GM19351 (cell line): Measurements from ENCODE around the gene KCNQ1.

Source experiments
- ATAC-seq: cut with Tn5 transposase; IDR thresholded peaks from one replicate; pipeline ENCODE4 v1.9.1; 2021; ENCODE audit warnings: mild to moderate bottlenecking, moderate library complexity; ENCODE audit not compliant: unreplicated experiment

KCNQ1 gene

GRCh38 chr11:2797121-2797711 lies 352.4 kb downstream of the KCNQ1 start:
- no peak for ATAC-seq

DNA sequence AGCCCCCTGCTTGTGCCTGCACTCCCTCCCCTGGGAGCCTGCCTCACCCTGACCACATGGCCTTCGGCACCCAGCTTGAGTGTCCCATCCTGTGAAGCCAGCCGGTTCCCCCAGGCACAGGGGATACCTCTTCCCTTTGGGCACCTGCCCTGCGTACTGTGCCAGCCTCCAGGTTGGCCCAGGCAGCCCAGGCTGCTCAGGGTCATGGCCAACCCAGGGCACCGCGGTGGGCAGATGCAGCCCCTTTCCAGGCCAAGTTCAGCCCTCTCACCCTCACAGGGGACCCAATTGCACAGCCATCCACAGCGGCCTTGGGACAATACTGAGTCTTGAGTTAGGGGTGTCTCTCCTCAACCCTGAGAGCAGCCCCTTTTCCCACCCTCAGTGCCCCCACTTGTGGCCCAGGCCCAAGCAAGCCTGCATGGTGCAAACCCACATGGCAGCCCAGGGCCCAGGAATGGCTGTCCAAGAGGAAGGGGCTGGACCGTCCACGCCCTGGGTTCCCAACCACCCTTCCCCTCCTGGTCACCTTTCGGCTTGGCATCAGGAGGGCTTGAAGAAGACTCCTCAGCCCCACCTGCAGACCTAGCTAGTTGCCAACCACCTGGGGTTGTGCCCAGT lies 353.0 kb downstream of the KCNQ1 start:
- no peak for ATAC-seq

DNA sequence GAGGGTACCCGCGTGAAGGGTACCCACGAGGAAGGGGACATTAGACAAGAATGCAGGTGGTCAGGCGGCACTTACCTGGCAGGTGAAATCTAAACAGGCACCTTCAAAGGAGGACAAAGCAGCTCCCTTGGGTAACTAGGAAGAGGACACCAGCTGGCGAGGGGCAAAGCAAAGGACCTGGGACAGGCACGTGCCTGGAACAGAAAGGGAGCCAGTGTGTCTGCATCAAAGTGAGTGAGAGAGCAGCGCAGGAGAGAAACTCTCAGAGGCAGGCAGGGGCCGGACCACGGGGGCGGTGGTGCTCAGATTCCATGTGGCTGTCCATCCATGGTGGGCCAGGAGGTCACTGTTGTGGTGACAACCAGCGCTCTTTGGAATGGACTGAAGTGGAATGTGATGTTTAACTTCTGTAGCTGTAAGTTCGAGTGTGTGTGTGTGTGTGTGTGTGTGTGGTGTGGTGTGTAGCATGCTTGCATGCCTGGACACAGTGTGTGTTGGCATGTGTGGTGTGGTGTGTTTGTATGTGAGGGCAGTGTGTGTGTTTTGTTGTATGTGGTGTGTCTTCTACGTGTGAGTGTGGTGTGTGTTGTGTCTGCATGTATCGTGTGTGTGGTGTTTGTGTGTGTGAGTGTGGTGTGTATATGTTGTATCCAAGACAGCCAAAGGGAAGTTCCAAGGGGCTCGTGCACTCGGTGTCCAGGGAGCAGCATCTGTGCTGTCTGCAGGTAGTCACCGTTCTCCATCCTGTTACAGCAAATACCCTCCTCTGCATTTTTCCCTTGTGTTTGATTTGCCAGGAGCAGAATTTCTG lies 354.3 kb downstream of the KCNQ1 start:
- no peak for ATAC-seq

- no peak for ATAC-seq
Observed at GRCh38 chr11:2799881-2800654, 355.3 kb downstream of the KCNQ1 start.

GRCh38 chr11:2800655-2801531 lies 356.1 kb downstream of the KCNQ1 start:
- ATAC-seq: no peak

- no peak for ATAC-seq
Observed at GRCh38 chr11:2801711-2802388, 357.0 kb downstream of the KCNQ1 start.

DNA sequence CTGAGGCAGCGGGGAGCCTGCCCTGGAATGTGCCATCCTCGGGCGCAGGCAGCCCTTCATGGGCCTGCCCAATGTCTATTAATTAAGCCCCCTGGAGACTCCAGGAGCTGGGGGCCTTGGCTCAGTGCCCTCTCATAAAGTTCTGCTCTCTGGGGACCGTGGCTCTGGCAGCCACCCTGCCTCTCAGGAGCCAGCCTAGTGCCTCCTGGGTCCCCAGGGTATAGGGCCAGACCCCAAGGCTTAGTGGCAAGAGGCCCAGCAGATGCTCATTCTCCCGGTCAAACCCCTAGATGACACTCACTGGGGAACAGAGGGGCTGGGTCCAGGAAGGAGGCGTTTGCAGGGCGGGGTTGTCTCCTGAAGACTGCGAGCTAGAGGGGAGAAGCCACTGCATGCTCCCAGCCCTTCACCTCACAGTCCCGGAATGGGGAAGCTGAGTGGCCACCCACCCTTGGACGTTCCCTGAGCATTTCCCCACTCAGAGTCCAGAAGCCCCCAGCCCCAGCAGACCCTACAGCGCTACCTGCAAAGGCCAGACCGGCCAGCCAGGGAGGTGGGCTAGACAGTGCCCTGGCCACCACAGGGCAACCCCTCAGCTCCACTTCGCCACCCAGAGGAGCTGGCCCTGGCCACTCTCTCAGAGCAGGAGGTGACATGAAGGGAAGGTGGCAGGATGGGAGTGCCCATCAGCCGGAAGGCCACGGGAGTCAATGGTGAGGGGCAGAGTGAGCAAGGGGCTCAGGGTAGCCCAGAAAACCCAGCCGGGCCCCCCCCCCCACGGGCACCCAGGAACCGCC lies 357.8 kb downstream of the KCNQ1 start:
- ATAC-seq: no peak

GRCh38 chr11:2803186-2804091 lies 358.6 kb downstream of the KCNQ1 start:
- ATAC-seq: no peak

DNA sequence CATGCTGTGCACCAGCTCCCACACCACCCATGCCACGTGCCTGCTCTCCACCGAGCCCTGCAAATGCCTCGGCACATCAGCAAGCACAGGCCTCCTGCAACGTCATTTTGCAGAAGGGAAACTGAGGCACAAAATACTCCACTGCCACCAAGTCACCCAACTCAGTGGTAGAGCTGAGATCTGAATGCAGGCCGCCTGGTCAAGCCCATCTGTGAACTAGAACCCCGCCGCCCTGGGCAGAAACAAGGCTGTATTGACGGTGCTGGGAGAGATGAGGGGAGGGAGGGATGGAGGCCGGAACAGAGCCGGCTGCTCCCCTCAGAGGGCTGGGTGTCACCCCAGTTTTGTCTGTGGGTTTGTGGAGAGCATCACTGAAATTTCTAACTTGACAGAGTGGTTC lies 359.4 kb downstream of the KCNQ1 start:
- no peak for ATAC-seq

DNA sequence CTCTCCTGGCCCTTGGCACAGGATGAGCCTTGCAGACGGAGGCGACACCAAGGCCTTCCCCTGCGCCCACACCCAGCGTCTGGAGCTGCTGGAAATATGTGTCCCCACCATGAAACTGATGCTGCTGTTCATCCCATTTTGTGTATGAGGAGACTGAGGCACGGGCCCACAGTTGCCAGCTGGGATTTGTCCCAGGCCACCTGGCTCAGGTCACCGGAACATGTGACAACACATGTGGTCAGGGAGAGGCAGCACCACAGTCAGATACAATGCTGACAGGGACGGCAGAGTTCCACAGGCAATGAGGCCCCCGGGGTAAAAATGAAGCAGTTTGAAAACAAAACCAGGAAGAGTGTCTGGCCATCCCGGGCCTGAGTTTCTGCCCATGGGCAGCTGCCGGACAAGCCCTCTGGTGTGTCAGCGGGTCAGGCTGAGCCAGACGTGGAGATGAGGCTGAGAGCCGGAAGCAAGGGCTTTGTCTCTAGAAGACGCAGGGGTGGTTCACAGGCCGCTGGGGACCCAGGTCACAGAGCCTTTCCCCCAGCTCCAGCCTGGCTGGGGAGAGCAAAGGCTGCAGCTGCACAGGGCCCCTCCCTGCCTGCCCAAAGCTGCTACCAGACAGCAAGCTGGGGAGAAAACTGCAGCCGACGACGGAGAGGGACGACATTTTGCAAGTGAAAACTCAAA lies 360.0 kb downstream of the KCNQ1 start:
- ATAC-seq: no peak

DNA sequence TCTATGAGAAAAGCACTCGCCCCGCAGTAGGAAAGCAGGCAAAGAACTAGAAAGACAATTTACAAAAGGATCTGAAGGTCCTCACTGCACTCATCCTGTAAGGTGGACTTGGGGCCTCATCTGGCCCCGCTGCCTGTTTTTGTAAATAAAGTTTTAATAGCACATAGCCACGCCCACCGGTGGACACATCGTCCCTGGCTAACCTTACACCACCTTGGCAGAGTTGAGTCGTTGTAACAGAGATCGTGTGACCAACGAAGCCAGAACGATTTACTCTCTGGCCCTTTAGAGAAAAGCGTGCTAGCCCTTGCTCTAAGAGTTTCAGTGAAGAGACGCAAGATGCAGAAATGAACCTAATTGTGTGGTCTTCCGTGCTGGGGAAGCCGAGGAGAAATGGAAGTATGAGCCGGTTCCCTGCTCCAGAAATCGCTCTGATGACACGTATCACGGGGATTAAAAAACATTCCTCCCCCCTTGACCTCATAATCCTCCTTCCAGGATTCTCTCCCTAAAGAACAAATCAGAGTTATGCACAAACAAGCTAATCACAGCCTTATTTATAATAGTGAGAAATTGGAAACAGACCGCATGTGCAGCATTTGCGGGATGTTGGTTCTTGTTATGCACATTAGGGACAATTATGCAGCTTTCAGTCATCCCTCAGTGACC lies 360.7 kb downstream of the KCNQ1 start:
- ATAC-seq: no peak

- no peak for ATAC-seq
Observed at GRCh38 chr11:2806351-2807024, 361.7 kb downstream of the KCNQ1 start.

GRCh38 chr11:2807025-2807681 lies 362.3 kb downstream of the KCNQ1 start:
- no peak for ATAC-seq

DNA sequence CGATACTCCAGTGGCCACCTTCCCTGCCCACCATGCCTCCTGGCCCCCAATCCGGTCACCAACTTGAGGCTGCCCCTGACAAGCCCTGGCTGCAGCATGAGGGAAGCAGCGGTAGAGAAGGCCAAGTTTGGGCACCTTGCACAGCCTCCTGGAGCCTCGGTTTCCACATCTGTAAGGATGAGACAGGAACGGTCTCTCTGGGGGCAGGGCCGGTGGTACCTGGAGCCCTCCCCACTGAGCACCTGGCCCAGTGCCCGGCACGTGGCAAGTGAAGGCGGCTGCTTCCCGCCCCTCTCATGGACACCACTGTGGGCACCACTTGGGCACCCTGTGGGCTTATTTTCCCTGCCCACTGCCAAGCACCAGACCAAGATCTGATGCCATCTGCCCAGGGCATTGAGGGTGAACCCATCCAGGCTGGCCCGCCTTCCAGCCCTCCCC lies 363.0 kb downstream of the KCNQ1 start:
- ATAC-seq: no peak
